Tibial nerve (tissue), 3 donors: ENCODE data around the gene CD24.

Source experiments
- POLR2A ChIP-seq, 2 donors: fragments of 450-650 bp; IDR thresholded peaks; one replicate each; pipeline ENCODE4 v1.6.1; 2017; ENCODE audit warnings: antibody characterized with exemption in 2 of 2, mild to moderate bottlenecking in 2 of 2, moderate library complexity in 2 of 2
- TF ChIP-seq, protein P1 (sequence below), 5 experiments: fragments of 200-600 bp in 3 of 5; fragments of 450-650 bp in 2 of 5; sonication (generic) in 3 of 5; IDR thresholded peaks; one replicate each; pipeline ENCODE4 v1.5.1; 2016 to 2019; ENCODE audit warnings: antibody characterized with exemption in 5 of 5, mild to moderate bottlenecking in 3 of 5, moderate library complexity in 2 of 5

- TF ChIP-seq POLR2A (IDR thresholded peaks at IDR 0.05) = no peak
- TF ChIP-seq, protein P1, sequence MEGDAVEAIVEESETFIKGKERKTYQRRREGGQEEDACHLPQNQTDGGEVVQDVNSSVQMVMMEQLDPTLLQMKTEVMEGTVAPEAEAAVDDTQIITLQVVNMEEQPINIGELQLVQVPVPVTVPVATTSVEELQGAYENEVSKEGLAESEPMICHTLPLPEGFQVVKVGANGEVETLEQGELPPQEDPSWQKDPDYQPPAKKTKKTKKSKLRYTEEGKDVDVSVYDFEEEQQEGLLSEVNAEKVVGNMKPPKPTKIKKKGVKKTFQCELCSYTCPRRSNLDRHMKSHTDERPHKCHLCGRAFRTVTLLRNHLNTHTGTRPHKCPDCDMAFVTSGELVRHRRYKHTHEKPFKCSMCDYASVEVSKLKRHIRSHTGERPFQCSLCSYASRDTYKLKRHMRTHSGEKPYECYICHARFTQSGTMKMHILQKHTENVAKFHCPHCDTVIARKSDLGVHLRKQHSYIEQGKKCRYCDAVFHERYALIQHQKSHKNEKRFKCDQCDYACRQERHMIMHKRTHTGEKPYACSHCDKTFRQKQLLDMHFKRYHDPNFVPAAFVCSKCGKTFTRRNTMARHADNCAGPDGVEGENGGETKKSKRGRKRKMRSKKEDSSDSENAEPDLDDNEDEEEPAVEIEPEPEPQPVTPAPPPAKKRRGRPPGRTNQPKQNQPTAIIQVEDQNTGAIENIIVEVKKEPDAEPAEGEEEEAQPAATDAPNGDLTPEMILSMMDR (IDR thresholded peaks at IDR 0.05) = no peak
Observed at GRCh38 chr6:106988664-106989063, 14.1 kb upstream of the CD24 start.
